Neural progenitor cell (in vitro differentiated cells): ENCODE results near the gene BMP5. TPM values are rescaled to one million over a fixed set of nuclear protein-coding genes. Genes with fewer than 3 reads are reported as not detected.

ENCODE experiments used
- DNase-seq: peaks from one replicate; pipeline ENCODE4 v3.0.0-alpha.2; 2016; ENCODE audit warnings: low spot score
- H2AFZ ChIP-seq: fragments of 200-600 bp; sonication (generic); replicated peaks from 2 replicates; pipeline ENCODE4 v1.6.1; 2016; ENCODE audit warnings: antibody characterized with exemption
- H3F3A ChIP-seq: fragments of 200-600 bp; sonication (generic); 2 replicates; pipeline ENCODE4 v1.6.1; 2016; ENCODE audit warnings: antibody characterized with exemption, low read depth
- H3K27ac ChIP-seq: fragments of 200-600 bp; sonication (generic); 2 replicates; pipeline ENCODE4 v1.5.1; 2016; ENCODE audit warnings: mild to moderate bottlenecking
- H3K27me3 ChIP-seq: fragments of 200-600 bp; sonication (generic); 2 replicates; pipeline ENCODE4 v1.6.1; 2016; ENCODE audit warnings: mild to moderate bottlenecking, moderate library complexity
- H3K36me3 ChIP-seq: fragments of 200-600 bp; sonication (generic); 2 replicates; pipeline ENCODE4 v1.5.1; 2016
- H3K4me1 ChIP-seq: fragments of 200-600 bp; sonication (generic); 2 replicates; pipeline ENCODE4 v1.6.1; 2016; ENCODE audit warnings: mixed run types
- H3K4me2 ChIP-seq: fragments of 200-600 bp; sonication (generic); 2 replicates; pipeline ENCODE4 v1.6.1; 2016
- H3K4me3 ChIP-seq: fragments of 200-600 bp; sonication (generic); 2 replicates; pipeline ENCODE4 v1.5.1; 2016
- H3K79me2 ChIP-seq: fragments of 200-600 bp; sonication (generic); 2 replicates; pipeline ENCODE4 v1.6.1; 2016; ENCODE audit warnings: low read depth
- H3K9ac ChIP-seq: fragments of 200-600 bp; sonication (generic); 2 replicates; pipeline ENCODE4 v1.6.1; 2016
- H3K9me3 ChIP-seq: fragments of 200-600 bp; sonication (generic); 2 replicates; pipeline ENCODE4 v1.5.1; 2016; ENCODE audit warnings: low read depth
- H4K20me1 ChIP-seq: fragments of 200-600 bp; sonication (generic); 2 replicates; pipeline ENCODE4 v1.6.1; 2016; ENCODE audit warnings: low read depth
- H3K27ac Mint-ChIP-seq: 3 replicates; pipeline ENCODE4 v1.8.0; 2021; ENCODE audit warnings: mixed read lengths
- H3K27me3 Mint-ChIP-seq: 2 replicates; pipeline ENCODE4 v1.8.0; 2022; ENCODE audit warnings: low read depth, mild to moderate bottlenecking, inconsistent platforms, moderate library complexity, mixed read lengths; ENCODE audit not compliant: insufficient read depth
- H3K36me3 Mint-ChIP-seq: 3 replicates; pipeline ENCODE4 v1.8.0; 2021; ENCODE audit warnings: mixed read lengths
- H3K4me1 Mint-ChIP-seq: 3 replicates; pipeline ENCODE4 v1.8.0; 2021; ENCODE audit warnings: mixed read lengths
- H3K4me3 Mint-ChIP-seq: 3 replicates; pipeline ENCODE4 v1.8.0; 2021; ENCODE audit warnings: mild to moderate bottlenecking, moderate library complexity, mixed read lengths
- H3K9me3 Mint-ChIP-seq: 3 replicates; pipeline ENCODE4 v1.8.0; 2020; ENCODE audit warnings: mixed read lengths
- CTCF ChIP-seq: fragments of 200-600 bp; sonication (generic); IDR thresholded peaks from 2 replicates; pipeline ENCODE4 v1.5.1; 2017; ENCODE audit warnings: antibody characterized with exemption, mild to moderate bottlenecking
- EZH2 ChIP-seq: fragments of 200-600 bp; sonication (generic); IDR thresholded peaks from 2 replicates; pipeline ENCODE4 v1.6.1; 2017; ENCODE audit warnings: antibody characterized with exemption, mild to moderate bottlenecking, moderate library complexity
- EZH2phosphoT487 ChIP-seq: fragments of 200-600 bp; sonication (generic); IDR thresholded peaks from 2 replicates; pipeline ENCODE4 v1.6.1; 2017; ENCODE audit warnings: antibody characterized with exemption
- total RNA-seq: library from RNA; depleted of rRNA; stranded (reverse); fragments of >200 nt; gene quantifications from 2 replicates; pipeline ENCODE4 v1.2.3, GENCODE V29; 2015; ENCODE audit warnings: low replicate concordance

BMP5 gene
- total RNA-seq, 1 donor from 2014 or later: 1.5 TPM

DNA sequence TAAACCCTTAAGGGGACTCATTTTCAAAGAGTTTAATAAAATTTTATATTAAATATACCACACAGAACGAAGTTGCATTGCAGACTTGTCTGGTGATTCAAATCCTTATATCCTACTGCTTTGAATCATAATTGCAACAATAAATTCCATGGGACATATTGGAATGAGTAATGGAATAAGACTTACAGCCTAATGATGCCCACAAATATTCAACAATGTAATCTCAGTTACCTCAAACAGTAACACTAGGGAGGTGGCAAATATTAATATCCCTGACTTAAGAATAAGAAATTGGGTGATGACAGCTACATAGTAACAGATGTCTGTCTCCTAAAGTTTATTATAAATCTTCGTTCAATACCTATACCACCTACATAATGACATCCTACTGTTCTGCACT lies 52.6 kb downstream of the BMP5 start:
- no peak overlapping the region for H3K4me3 Mint-ChIP-seq
- no peaks in the 10 kb centered on the region for H3K27me3 Mint-ChIP-seq
- H3K27me3 ChIP-seq: no peaks in the 10 kb centered on the region

DNA sequence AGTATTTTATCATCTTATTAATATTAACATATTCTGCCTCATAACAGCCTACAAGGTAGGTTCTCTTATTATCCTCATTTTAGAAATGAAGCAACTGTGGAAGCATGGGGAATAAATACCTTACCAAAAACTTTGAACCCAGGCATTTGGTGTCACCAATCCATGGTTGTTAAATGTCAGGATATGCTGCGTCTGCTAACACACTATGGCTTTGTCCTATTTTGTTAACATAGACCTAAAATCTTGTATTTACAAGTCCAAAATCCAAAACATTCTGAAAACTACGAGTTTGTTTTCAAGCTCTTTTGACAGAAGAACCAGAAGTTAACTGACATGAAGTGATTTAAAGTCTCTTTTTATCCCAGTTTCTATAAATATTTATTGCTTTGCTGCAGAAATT lies 53.4 kb downstream of the BMP5 start:
- Histone ChIP-seq H3K79me2 (no peaks in the 10 kb centered on the region), H3K4me3 (no peak overlapping the region)

More for the DNA sequence above, 52.6 kb downstream of the BMP5 start:
- Mint-ChIP-seq H3K4me1 (peaks cover 30% of the 10 kb centered on the region), H3K9me3 (no peaks in the 10 kb centered on the region), H3K27ac (no peak overlapping the region), H3K36me3 (no peaks in the 10 kb centered on the region)
- Histone ChIP-seq H3K4me1 (peaks cover 40% of the 10 kb centered on the region), H3K4me2 (no peak overlapping the region), H3K9ac (no peak overlapping the region), H3K27ac (no peak overlapping the region), H3K36me3 (no peaks in the 10 kb centered on the region), H3K4me3 (no peak overlapping the region), H3K79me2 (no peaks in the 10 kb centered on the region), H3K9me3 (no peaks in the 10 kb centered on the region), H2AFZ (no peak overlapping the region), H4K20me1 (no peaks in the 10 kb centered on the region), H3F3A (peaks cover 25% of the 10 kb centered on the region)
- DNase-seq: no peak
- TF ChIP-seq EZH2 (no peak), EZH2phosphoT487 (no peak), CTCF (no peak)

GRCh38 chr6:55820696-55821095 lies 54.7 kb downstream of the BMP5 start:
- H3K4me3 Mint-ChIP-seq: no peak overlapping the region
- Histone ChIP-seq H3K4me3 (no peak overlapping the region), H2AFZ (no peak overlapping the region), H3K9me3 (no peaks in the 10 kb centered on the region), H3K79me2 (no peaks in the 10 kb centered on the region), H3K27me3 (no peaks in the 10 kb centered on the region), H3K9ac (no peak overlapping the region), H3K27ac (no peak overlapping the region), H4K20me1 (no peaks in the 10 kb centered on the region), H3F3A (peaks cover 6% of the 10 kb centered on the region), H3K4me2 (no peak overlapping the region), H3K36me3 (no peaks in the 10 kb centered on the region), H3K4me1 (peaks cover 19% of the 10 kb centered on the region)
- TF ChIP-seq EZH2 (no peak), CTCF (no peak), EZH2phosphoT487 (no peak)
- no peaks in the 10 kb centered on the region for H3K27me3 Mint-ChIP-seq
- no peak overlapping the region for H3K27ac Mint-ChIP-seq
- H3K36me3 Mint-ChIP-seq: no peaks in the 10 kb centered on the region
- no peak for DNase-seq
- H3K4me1 Mint-ChIP-seq: peaks cover 18% of the 10 kb centered on the region
- no peaks in the 10 kb centered on the region for H3K9me3 Mint-ChIP-seq

More for the DNA sequence above, 53.4 kb downstream of the BMP5 start:
- no peak overlapping the region for H3K27ac Mint-ChIP-seq
- H3K27me3 ChIP-seq: no peaks in the 10 kb centered on the region
- no peak overlapping the region for H3K4me3 Mint-ChIP-seq
- no peaks in the 10 kb centered on the region for H3K36me3 ChIP-seq
- no peak for DNase-seq
- H3K4me2 ChIP-seq: no peak overlapping the region
- no peak overlapping the region for H3K27ac ChIP-seq
- H3F3A ChIP-seq: peaks cover 17% of the 10 kb centered on the region
- TF ChIP-seq EZH2phosphoT487 (no peak), EZH2 (no peak), CTCF (no peak)
- H3K9ac ChIP-seq: no peak overlapping the region
- no peaks in the 10 kb centered on the region for H3K36me3 Mint-ChIP-seq
- H3K4me1 ChIP-seq: peaks cover 32% of the 10 kb centered on the region
- no peaks in the 10 kb centered on the region for H4K20me1 ChIP-seq
- H3K9me3 ChIP-seq: no peaks in the 10 kb centered on the region
- H3K4me1 Mint-ChIP-seq: peaks cover 27% of the 10 kb centered on the region
- no peak overlapping the region for H2AFZ ChIP-seq
- H3K9me3 Mint-ChIP-seq: no peaks in the 10 kb centered on the region
- H3K27me3 Mint-ChIP-seq: no peaks in the 10 kb centered on the region
